Smooth muscle cell (in vitro differentiated cells): ENCODE data around the gene SLC47A2. TPM values are rescaled to one million over a fixed set of nuclear protein-coding genes. Genes with fewer than 3 reads are reported as not detected.
A peak's percentile ranks its signal among the peaks of the same experiment; 100 is the strongest.

ENCODE experiments used
- DNase-seq: peaks from one replicate; lab custom pipeline; 2025; ENCODE audit not compliant: unreplicated experiment; lab: John Stamatoyannopoulos, UW
- H2AFZ ChIP-seq: fragments of 200-600 bp; sonication (generic); 2 replicates; pipeline ENCODE4 v1.6.0; 2016; ENCODE audit warnings: antibody characterized with exemption, low read depth, mild to moderate bottlenecking
- H3F3A ChIP-seq: fragments of 200-600 bp; sonication (generic); 2 replicates; pipeline ENCODE4 v1.6.0; 2017; ENCODE audit warnings: antibody characterized with exemption, low read depth
- H3K27ac ChIP-seq: fragments of 200-600 bp; sonication (generic); 2 replicates; pipeline ENCODE4 v1.5.1; 2016; ENCODE audit warnings: low read depth, mild to moderate bottlenecking
- H3K27me3 ChIP-seq: fragments of 200-600 bp; sonication (generic); 2 replicates; pipeline ENCODE4 v1.6.1; 2016; ENCODE audit warnings: low read depth, mild to moderate bottlenecking
- H3K36me3 ChIP-seq: fragments of 200-600 bp; sonication (generic); 2 replicates; pipeline ENCODE4 v1.5.1; 2016; ENCODE audit warnings: low read depth
- H3K4me1 ChIP-seq: fragments of 200-600 bp; sonication (generic); 2 replicates; pipeline ENCODE4 v1.5.1; 2016; ENCODE audit warnings: low read depth
- H3K4me2 ChIP-seq: fragments of 200-600 bp; sonication (generic); 2 replicates; pipeline ENCODE4 v1.6.0; 2016; ENCODE audit warnings: mild to moderate bottlenecking
- H3K4me3 ChIP-seq: fragments of 200-600 bp; sonication (generic); 2 replicates; pipeline ENCODE4 v1.5.1; 2016; ENCODE audit warnings: mild to moderate bottlenecking
- H3K79me2 ChIP-seq: fragments of 200-600 bp; sonication (generic); 2 replicates; pipeline ENCODE4 v1.6.0; 2016; ENCODE audit warnings: low read depth, mild to moderate bottlenecking
- H3K9ac ChIP-seq: fragments of 200-600 bp; sonication (generic); 2 replicates; pipeline ENCODE4 v1.6.0; 2016; ENCODE audit warnings: low read depth
- H3K9me3 ChIP-seq: fragments of 200-600 bp; sonication (generic); replicated peaks from 2 replicates; pipeline ENCODE4 v1.5.1; 2016; ENCODE audit warnings: low read depth
- H4K20me1 ChIP-seq: fragments of 200-600 bp; sonication (generic); 2 replicates; pipeline ENCODE4 v1.6.0; 2016; ENCODE audit warnings: low read depth
- WGBS: methylation state at CpG from one replicate; pipeline ENCODE4 v1.1.7; 2016; ENCODE audit warnings: low lambda C conversion rate; 5-methylcytosine and 5-hydroxymethylcytosine counted together
- polyA plus RNA-seq: library from polyadenylated mRNA; unstranded; fragments of >200 nt; fragmentation: Nextera tagmentation; extraction: Ambion mirVana; gene quantifications from 2 replicates; pipeline ENCODE4 v1.2.1, GENCODE V29; 2016
- total RNA-seq: library from RNA; depleted of rRNA; stranded (reverse); fragments of >200 nt; gene quantifications from 2 replicates; pipeline ENCODE4 v1.2.3, GENCODE V29; 2014
- TF ChIP-seq, protein P1 (sequence below): fragments of 200-600 bp; sonication (generic); IDR thresholded peaks from 2 replicates; pipeline ENCODE4 v1.5.1; 2017; ENCODE audit warnings: borderline replicate concordance, mild to moderate bottlenecking, antibody characterized with exemption; ENCODE audit not compliant: insufficient read depth, poor library complexity, severe bottlenecking

Gene SLC47A2
- total and polyA plus RNA-seq, 2 experiments from 2014 or later: not detected

DNA sequence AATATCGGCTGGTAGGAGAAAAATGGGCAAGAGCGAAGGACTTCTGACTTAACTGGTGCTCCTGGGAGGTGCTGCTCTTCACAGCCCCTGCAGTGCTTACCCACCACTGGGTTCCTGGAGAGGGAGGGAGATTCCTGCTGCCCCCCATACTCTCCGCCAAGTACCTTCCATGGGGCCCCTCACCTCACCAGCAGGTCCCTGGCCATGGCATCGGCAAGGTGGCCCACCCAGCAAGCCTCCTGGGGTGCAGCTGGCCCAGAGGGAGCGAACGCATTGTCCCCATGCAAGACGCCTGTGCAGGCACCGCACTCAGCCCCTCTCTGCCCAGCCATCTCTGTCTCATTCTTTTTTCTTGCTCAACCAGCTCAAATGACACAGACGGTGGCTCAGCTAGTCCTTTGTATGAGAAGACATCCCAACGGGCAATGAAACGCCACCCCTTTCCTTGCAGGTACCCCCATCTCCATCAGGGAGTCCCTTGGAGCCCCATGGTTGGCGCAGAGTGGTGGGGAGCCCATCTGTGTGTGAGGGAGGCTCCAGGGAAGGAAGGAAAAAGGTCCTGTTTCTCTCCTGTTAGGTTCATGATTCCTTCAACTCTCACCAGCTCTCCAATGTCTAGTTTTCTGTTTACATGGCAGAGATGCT lies 41.3 kb upstream of the SLC47A2 start:
- Histone ChIP-seq H3K27me3 (no peaks in the 10 kb centered on the region), H3K4me1 (no peaks in the 10 kb centered on the region), H3K9ac (no peak overlapping the region), H3K9me3 (no peaks in the 10 kb centered on the region), H4K20me1 (no peaks in the 10 kb centered on the region), H3F3A (no peaks in the 10 kb centered on the region), H3K27ac (no peak overlapping the region), H3K79me2 (no peaks in the 10 kb centered on the region), H3K4me3 (no peak overlapping the region), H3K36me3 (no peaks in the 10 kb centered on the region), H3K4me2 (no peak overlapping the region), H2AFZ (no peak overlapping the region)
- DNase-seq: no peak
- TF ChIP-seq, protein P1, sequence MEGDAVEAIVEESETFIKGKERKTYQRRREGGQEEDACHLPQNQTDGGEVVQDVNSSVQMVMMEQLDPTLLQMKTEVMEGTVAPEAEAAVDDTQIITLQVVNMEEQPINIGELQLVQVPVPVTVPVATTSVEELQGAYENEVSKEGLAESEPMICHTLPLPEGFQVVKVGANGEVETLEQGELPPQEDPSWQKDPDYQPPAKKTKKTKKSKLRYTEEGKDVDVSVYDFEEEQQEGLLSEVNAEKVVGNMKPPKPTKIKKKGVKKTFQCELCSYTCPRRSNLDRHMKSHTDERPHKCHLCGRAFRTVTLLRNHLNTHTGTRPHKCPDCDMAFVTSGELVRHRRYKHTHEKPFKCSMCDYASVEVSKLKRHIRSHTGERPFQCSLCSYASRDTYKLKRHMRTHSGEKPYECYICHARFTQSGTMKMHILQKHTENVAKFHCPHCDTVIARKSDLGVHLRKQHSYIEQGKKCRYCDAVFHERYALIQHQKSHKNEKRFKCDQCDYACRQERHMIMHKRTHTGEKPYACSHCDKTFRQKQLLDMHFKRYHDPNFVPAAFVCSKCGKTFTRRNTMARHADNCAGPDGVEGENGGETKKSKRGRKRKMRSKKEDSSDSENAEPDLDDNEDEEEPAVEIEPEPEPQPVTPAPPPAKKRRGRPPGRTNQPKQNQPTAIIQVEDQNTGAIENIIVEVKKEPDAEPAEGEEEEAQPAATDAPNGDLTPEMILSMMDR: no peak
- 97% methylated on average over 12 of the region's 12 CpGs for WGBS

DNA sequence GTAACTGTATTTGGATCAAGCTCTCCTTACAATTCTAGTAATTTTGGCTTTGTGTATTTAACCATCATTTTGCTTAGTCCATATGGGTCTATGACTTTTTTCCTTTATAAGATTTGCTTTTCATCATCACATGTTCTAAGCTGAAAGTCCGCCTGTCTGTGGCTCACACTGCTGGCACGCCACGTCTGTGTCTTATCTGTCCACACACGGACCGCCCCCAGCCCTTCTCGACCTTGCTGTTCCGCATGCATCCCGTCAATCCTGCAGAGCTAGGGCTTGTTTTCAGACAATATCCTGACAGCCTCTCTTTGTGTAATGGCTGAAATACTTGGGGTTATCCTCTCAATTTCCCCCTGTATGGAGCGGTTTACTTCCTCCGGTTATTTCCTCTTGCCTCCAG lies 40.2 kb upstream of the SLC47A2 start:
- 37% methylated on average over 10 of the region's 10 CpGs for WGBS
- Histone ChIP-seq H3K36me3 (no peaks in the 10 kb centered on the region), H3K9me3 (no peaks in the 10 kb centered on the region), H3F3A (no peaks in the 10 kb centered on the region), H3K4me2 (peak overlapping the region; percentile 52), H3K27me3 (no peaks in the 10 kb centered on the region), H4K20me1 (no peaks in the 10 kb centered on the region), H2AFZ (no peak overlapping the region), H3K4me1 (no peaks in the 10 kb centered on the region), H3K9ac (peak overlapping the region; percentile 50), H3K27ac (peak overlapping the region; percentile 50), H3K79me2 (no peaks in the 10 kb centered on the region), H3K4me3 (no peak overlapping the region)
- TF ChIP-seq, protein P1: no peak
- DNase-seq: no peak

DNA sequence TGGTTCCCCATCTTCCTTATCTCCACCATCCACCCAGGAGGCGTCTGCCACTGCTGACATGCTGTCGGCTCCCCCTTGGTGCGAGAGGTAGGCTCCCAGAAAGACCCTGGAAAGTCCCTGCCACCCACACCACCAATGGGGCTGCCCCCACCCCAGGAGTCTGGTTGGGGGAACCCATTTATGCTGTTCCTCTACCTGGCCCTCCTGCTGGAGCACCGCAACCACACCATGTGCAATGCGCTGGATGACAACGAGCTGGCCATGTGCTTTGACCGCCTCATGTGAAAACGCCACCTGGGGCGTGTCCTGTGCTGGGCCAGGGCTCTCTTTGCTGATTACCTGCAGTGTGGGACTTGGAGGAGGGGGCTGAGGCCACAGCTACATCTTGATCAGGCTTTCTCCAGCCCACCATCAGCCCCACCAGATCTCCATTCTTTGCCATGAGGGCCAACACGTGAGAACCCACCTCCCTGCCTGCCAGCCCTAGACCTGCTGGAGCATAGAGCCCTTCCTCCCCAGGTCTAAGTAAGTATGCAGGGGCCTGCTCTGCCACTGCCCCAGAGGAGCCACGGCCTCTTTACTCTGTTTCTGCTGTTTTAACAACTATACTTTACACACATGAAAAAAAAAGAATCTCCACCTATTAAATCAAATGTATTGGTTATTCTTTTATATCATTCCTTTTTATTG lies 39.6 kb upstream of the SLC47A2 start:
- no peaks in the 10 kb centered on the region for H3K79me2 ChIP-seq
- H3F3A ChIP-seq: no peaks in the 10 kb centered on the region
- TF ChIP-seq, protein P1: no peak
- no peak overlapping the region for H2AFZ ChIP-seq
- WGBS: 85% methylated on average over 11 of the region's 11 CpGs
- H4K20me1 ChIP-seq: no peaks in the 10 kb centered on the region
- no peaks in the 10 kb centered on the region for H3K36me3 ChIP-seq
- peak overlapping the region; percentile 50 for H3K9ac ChIP-seq
- no peaks in the 10 kb centered on the region for H3K9me3 ChIP-seq
- DNase-seq: no peak
- H3K4me3 ChIP-seq: no peak overlapping the region
- peak overlapping the region; percentile 50 for H3K27ac ChIP-seq
- H3K27me3 ChIP-seq: no peaks in the 10 kb centered on the region
- H3K4me1 ChIP-seq: no peaks in the 10 kb centered on the region
- H3K4me2 ChIP-seq: peak overlapping the region; percentile 52
